ENCODE measurements around the gene MYO9A. TPM values are rescaled to one million over a fixed set of nuclear protein-coding genes. Genes with fewer than 3 reads are reported as not detected.

The MYO9A gene
- 10 to 100 TPM; 22.3 to 43.3 (median 38.9) TPM for polyA plus RNA-seq (ENCODE audit: insufficient read depth in 1 of 5, insufficient read length in 5 of 5, low replicate concordance in 1 of 5)
- long read RNA-seq, donor 1, full-length matches to known transcripts: 2 of 42 reads
- long read RNA-seq, donor 1, partial matches to known transcripts: 40 of 42 reads
- long read RNA-seq, donor 1, other reads (novel, unspliced or antisense): 0 of 42 reads
- long read RNA-seq, donor 2: 0 reads
- long read RNA-seq, donor 3: 0 reads
- long read RNA-seq, donor 4, full-length matches to known transcripts: 2 of 2 reads
- long read RNA-seq, donor 4, partial matches to known transcripts: 0 of 2 reads
- long read RNA-seq, donor 4, other reads (novel, unspliced or antisense): 0 of 2 reads
- long read RNA-seq, donor 5, full-length matches to known transcripts: 2 of 22 reads
- long read RNA-seq, donor 5, partial matches to known transcripts: 20 of 22 reads
- long read RNA-seq, donor 5, other reads (novel, unspliced or antisense): 0 of 22 reads
- long read RNA-seq, donor 6, partial matches to known transcripts: 0 of 1 reads
- long read RNA-seq, donor 6, other reads (novel, unspliced or antisense): 0 of 1 reads
- long read RNA-seq, donor 7: 0 reads
- long read RNA-seq, donor 8, full-length matches to known transcripts: 1 of 11 reads
- long read RNA-seq, donor 8, partial matches to known transcripts: 10 of 11 reads
- long read RNA-seq, donor 8, other reads (novel, unspliced or antisense): 0 of 11 reads

- peak; percentile 99 to 100 for DNase-seq
These were observed at the start of gene MYO9A, which contains the start of gene SENP8 for GRCh38 chr15:72118017-72118978. TSS of gene MYO9A (minus strand) at chr15:72118150. CDS start at chr15:72046563, 71,587 bp downstream. TSS of gene SENP8 (plus strand) at chr15:72118403. CDS start at chr15:72139624, 21,221 bp downstream.

- DNase-seq: no peak
These were observed 49.5 kb upstream of the MYO9A start for GRCh38 chr15:72167445-72167844.

GRCh38 chr15:72166716-72167417 lies 48.9 kb upstream of the MYO9A start:
- DNase-seq: no peak

- DNase-seq: no peak
These were observed 45.8 kb upstream of the MYO9A start for GRCh38 chr15:72163719-72164118.

GRCh38 chr15:72162569-72162968 lies 44.6 kb upstream of the MYO9A start:
- DNase-seq: no peak

- DNase-seq: peak; percentile 66 to 81
These were observed 43.6 kb upstream of the MYO9A start for GRCh38 chr15:72161361-72162132.

GRCh38 chr15:72160696-72161245 lies 42.8 kb upstream of the MYO9A start:
- no peak for DNase-seq

GRCh38 chr15:72156928-72157327 lies 39.0 kb upstream of the MYO9A start:
- no peak for DNase-seq

- DNase-seq: peak; percentile 85 to 88
These were observed 38.0 kb upstream of the MYO9A start for GRCh38 chr15:72155635-72156616.

GRCh38 chr15:72155003-72155621 lies 37.2 kb upstream of the MYO9A start:
- DNase-seq: peak; percentile 79 to 80

- no peak for DNase-seq
These were observed 36.4 kb upstream of the MYO9A start for GRCh38 chr15:72154316-72154715.

GRCh38 chr15:72153269-72154000 lies 35.5 kb upstream of the MYO9A start:
- DNase-seq: peak in 1 of 2 donors; percentile 47

GRCh38 chr15:72147418-72147817 lies 29.5 kb upstream of the MYO9A start:
- DNase-seq: no peak

GRCh38 chr15:72146934-72147333 lies 29.0 kb upstream of the MYO9A start:
- DNase-seq: no peak

GRCh38 chr15:72146221-72146620 lies 28.3 kb upstream of the MYO9A start:
- DNase-seq: no peak

- no peak for DNase-seq
These were observed 23.5 kb upstream of the MYO9A start for GRCh38 chr15:72141171-72142084.

Measured in right lung (tissue), 10 donors.